Measurements from ENCODE around the gene PRKG1. TPM values are rescaled to one million over a fixed set of nuclear protein-coding genes. Genes with fewer than 3 reads are reported as not detected.

PRKG1 gene
- polyA plus RNA-seq, 3 donors: not detected

DNA sequence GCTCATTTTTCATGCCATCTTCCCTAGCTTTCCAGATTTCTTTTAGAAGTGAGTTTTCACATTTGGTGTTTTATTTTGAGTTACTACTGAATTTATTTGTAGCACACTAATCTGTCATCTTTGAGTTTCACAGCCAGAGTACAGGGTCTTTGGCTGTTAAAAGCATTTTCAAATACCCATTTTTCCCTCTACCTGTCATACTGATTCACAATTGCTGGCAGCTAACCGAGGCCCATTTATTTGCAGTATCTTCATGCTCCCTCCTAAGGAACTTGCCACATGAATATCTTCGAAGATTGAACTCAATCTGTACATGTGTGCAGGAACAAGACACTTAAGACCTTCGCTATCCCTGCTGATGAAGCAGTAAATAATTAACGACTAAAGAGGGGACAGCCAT is 1194.9 kb downstream of the PRKG1 start:
- Histone ChIP-seq H3K4me3 (replicated peaks in 1 of 3; ENCODE audit: low read depth in 2 of 3, low read length in 3 of 3) (no peak overlapping the region), H3K4me1 (ENCODE audit: control insufficient read depth in 1 of 2, insufficient read depth in 2 of 2, low read length in 2 of 2) (no peaks in the 10 kb centered on the region), H3K9ac (ENCODE audit: insufficient read depth, low read length, poor library complexity, severe bottlenecking) (no peak overlapping the region), H3K36me3 (replicated peaks in 1 of 2; ENCODE audit: control insufficient read depth in 1 of 2, insufficient read depth in 2 of 2, low read length in 2 of 2) (no peaks in the 10 kb centered on the region), H3K27me3 (ENCODE audit: control insufficient read depth in 2 of 2, insufficient read depth in 2 of 2, low read length in 2 of 2) (no peaks in the 10 kb centered on the region), H4K20me1 (ENCODE audit: insufficient read depth, low read length) (no peaks in the 10 kb centered on the region), H3K9me3 (replicated peaks in 1 of 2; ENCODE audit: control insufficient read depth in 1 of 2, insufficient read depth in 1 of 2, low read length in 2 of 2) (no peaks in the 10 kb centered on the region), H3K4me2 (replicated peaks; ENCODE audit: extremely low read depth, low read length, poor library complexity, severe bottlenecking) (no peak overlapping the region), H3K79me2 (ENCODE audit: insufficient read depth, low read length) (no peaks in the 10 kb centered on the region), H2AFZ (ENCODE audit: insufficient read depth, low read depth, low read length, poor library complexity, severe bottlenecking) (no peak overlapping the region), H3K27ac (ENCODE audit: low read depth in 1 of 2, low read length in 2 of 2) (no peak overlapping the region)
- Mint-ChIP-seq H3K4me1 (no peaks in the 10 kb centered on the region), H3K27me3 (ENCODE audit: low read depth in 3 of 3) (no peaks in the 10 kb centered on the region), H3K9me3 (peaks cover 0 to 4% (median 0%) of the 10 kb centered on the region in 7 donors), H3K27ac (no peak overlapping the region), H3K36me3 (no peaks in the 10 kb centered on the region), H3K4me3 (no peak overlapping the region)
- 93% methylated on average over 3 of the region's 4 CpGs for WGBS (ENCODE audit: insufficient coverage)
- DNase-seq: no peak
- intact Hi-C loops (cut with micrococcal nuclease): no loop called here
- TF ChIP-seq, protein P1, sequence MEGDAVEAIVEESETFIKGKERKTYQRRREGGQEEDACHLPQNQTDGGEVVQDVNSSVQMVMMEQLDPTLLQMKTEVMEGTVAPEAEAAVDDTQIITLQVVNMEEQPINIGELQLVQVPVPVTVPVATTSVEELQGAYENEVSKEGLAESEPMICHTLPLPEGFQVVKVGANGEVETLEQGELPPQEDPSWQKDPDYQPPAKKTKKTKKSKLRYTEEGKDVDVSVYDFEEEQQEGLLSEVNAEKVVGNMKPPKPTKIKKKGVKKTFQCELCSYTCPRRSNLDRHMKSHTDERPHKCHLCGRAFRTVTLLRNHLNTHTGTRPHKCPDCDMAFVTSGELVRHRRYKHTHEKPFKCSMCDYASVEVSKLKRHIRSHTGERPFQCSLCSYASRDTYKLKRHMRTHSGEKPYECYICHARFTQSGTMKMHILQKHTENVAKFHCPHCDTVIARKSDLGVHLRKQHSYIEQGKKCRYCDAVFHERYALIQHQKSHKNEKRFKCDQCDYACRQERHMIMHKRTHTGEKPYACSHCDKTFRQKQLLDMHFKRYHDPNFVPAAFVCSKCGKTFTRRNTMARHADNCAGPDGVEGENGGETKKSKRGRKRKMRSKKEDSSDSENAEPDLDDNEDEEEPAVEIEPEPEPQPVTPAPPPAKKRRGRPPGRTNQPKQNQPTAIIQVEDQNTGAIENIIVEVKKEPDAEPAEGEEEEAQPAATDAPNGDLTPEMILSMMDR (IDR thresholded peaks at IDR 0.05): no peak

DNA sequence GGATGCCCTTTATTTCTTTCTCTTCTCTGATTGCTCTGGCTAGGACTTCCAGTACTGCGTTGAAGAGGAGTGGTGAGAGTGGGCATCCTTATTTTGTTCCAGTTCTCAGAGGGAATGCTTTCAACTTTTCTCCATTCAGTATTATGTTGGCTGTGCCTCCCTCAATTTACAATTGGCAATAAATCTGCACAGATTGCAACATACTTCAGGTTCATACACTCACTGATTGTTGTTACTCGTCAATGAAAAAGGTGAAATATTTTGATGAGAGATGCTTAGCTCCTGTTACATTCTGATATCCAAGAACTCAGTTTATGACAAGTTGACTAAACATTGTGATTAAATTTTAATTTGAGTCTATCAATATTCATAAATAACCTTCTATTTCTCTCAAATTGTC is 1201.9 kb downstream of the PRKG1 start:
- H3K27me3 ChIP-seq (ENCODE audit: control insufficient read depth in 2 of 2, insufficient read depth in 2 of 2, low read length in 2 of 2): no peaks in the 10 kb centered on the region
- Mint-ChIP-seq H3K36me3 (no peaks in the 10 kb centered on the region), H3K4me1 (no peaks in the 10 kb centered on the region), H3K4me3 (no peak overlapping the region), H3K27ac (no peak overlapping the region), H3K9me3 (peaks cover 0 to 10% (median 3%) of the 10 kb centered on the region in 7 donors), H3K27me3 (ENCODE audit: low read depth in 3 of 3) (no peaks in the 10 kb centered on the region)
- H3K9ac ChIP-seq (ENCODE audit: insufficient read depth, low read length, poor library complexity, severe bottlenecking): no peak overlapping the region
- no peak overlapping the region for H3K27ac ChIP-seq (ENCODE audit: low read depth in 1 of 2, low read length in 2 of 2)
- no peaks in the 10 kb centered on the region for H4K20me1 ChIP-seq (ENCODE audit: insufficient read depth, low read length)
- WGBS (ENCODE audit: insufficient coverage): no CpG with 5 or more reads among the region's 2 CpGs
- H2AFZ ChIP-seq (ENCODE audit: insufficient read depth, low read depth, low read length, poor library complexity, severe bottlenecking): no peak overlapping the region
- no peaks in the 10 kb centered on the region for H3K9me3 ChIP-seq (replicated peaks in 1 of 2; ENCODE audit: control insufficient read depth in 1 of 2, insufficient read depth in 1 of 2, low read length in 2 of 2)
- no peaks in the 10 kb centered on the region for H3K79me2 ChIP-seq (ENCODE audit: insufficient read depth, low read length)
- no peak for DNase-seq
- H3K36me3 ChIP-seq (replicated peaks in 1 of 2; ENCODE audit: control insufficient read depth in 1 of 2, insufficient read depth in 2 of 2, low read length in 2 of 2): no peaks in the 10 kb centered on the region
- intact Hi-C loops (cut with micrococcal nuclease): no loop called here
- no peak overlapping the region for H3K4me2 ChIP-seq (replicated peaks; ENCODE audit: extremely low read depth, low read length, poor library complexity, severe bottlenecking)
- H3K4me3 ChIP-seq (replicated peaks in 1 of 3; ENCODE audit: low read depth in 2 of 3, low read length in 3 of 3): no peak overlapping the region
- TF ChIP-seq, protein P1 (IDR thresholded peaks at IDR 0.05): no peak
- H3K4me1 ChIP-seq (ENCODE audit: control insufficient read depth in 1 of 2, insufficient read depth in 2 of 2, low read length in 2 of 2): no peaks in the 10 kb centered on the region
